ENCODE measurements around the gene OR10H5.
"Not testable (repeated sequence)": the region's sequence is repeated elsewhere in the genome, so short reads cannot be mapped to it uniquely, and the experiment has no call there.

OR10H5 gene

GRCh38 chr19:15787611-15788155 lies at the start of gene OR10H5:
Gene OR10H5 (plus strand): TSS chr19:15787661. CDS start chr19:15794049, 6,388 bp downstream.
- peaks cover under 1% of the 10 kb centered on the region for H3K4me1 Mint-ChIP-seq
- H3K4me3 Mint-ChIP-seq = no peak within 1 kb of the TSS
- H3K36me3 Mint-ChIP-seq = no peaks in the 10 kb centered on the region
- ATAC-seq (no peak), DNase-seq (ENCODE audit: low spot score in 2 of 2) (no peak)
- no peak within 1 kb of the TSS for H3K27ac Mint-ChIP-seq
- H3K9me3 Mint-ChIP-seq = no peaks in the 10 kb centered on the region

GRCh38 chr19:15737722-15738121 lies 49.7 kb upstream of the OR10H5 start, which contains the start of gene OR10H3:
Gene OR10H3 (plus strand): TSS chr19:15737985. CDS start chr19:15741393, 3,408 bp downstream.
- ATAC-seq = no peak
- no peak for DNase-seq (ENCODE audit: low spot score in 2 of 2)
- Mint-ChIP-seq H3K27ac (no peak within 1 kb of the TSS), H3K9me3 (peaks cover 8% of the 10 kb centered on the region), H3K36me3 (no peaks in the 10 kb centered on the region), H3K4me1 (no peaks in the 10 kb centered on the region), H3K4me3 (no peak within 1 kb of the TSS)

GRCh38 chr19:15740785-15741184 lies 46.7 kb upstream of the OR10H5 start:
- Mint-ChIP-seq H3K4me1 (no peaks in the 10 kb centered on the region), H3K4me3 (no peak overlapping the region), H3K36me3 (no peaks in the 10 kb centered on the region), H3K27ac (no peak overlapping the region), H3K9me3 (peaks cover 8% of the 10 kb centered on the region)
- no peak for DNase-seq (ENCODE audit: low spot score in 2 of 2)
- no peak for ATAC-seq

GRCh38 chr19:15748239-15748638 lies 39.2 kb upstream of the OR10H5 start:
- no peak for DNase-seq (ENCODE audit: low spot score in 2 of 2)
- H3K9me3 Mint-ChIP-seq = no peaks in the 10 kb centered on the region

GRCh38 chr19:15758379-15758778 lies 29.1 kb upstream of the OR10H5 start:
- Mint-ChIP-seq H3K4me1 (peaks cover 5% of the 10 kb centered on the region), H3K4me3 (no peak overlapping the region), H3K36me3 (no peaks in the 10 kb centered on the region), H3K9me3 (no peaks in the 10 kb centered on the region), H3K27ac (no peak overlapping the region)
- ATAC-seq (no peak), DNase-seq (ENCODE audit: low spot score in 2 of 2) (no peak)

More at GRCh38 chr19:15748239-15748638, 39.2 kb upstream of the OR10H5 start:
- Mint-ChIP-seq H3K36me3 (no peaks in the 10 kb centered on the region), H3K27ac (no peak overlapping the region), H3K4me3 (no peak overlapping the region), H3K4me1 (no peaks in the 10 kb centered on the region)
- ATAC-seq = no peak

- H3K36me3 Mint-ChIP-seq = no peaks in the 10 kb centered on the region
- H3K4me3 Mint-ChIP-seq = peak overlapping the region; percentile 17
- no peak overlapping the region for H3K27ac Mint-ChIP-seq
- no peaks in the 10 kb centered on the region for H3K9me3 Mint-ChIP-seq
- DNase-seq (ENCODE audit: low spot score in 2 of 2) = no peak
- no peak for ATAC-seq
- peaks cover 5% of the 10 kb centered on the region for H3K4me1 Mint-ChIP-seq
These were observed 27.4 kb upstream of the OR10H5 start for GRCh38 chr19:15759962-15760565.

GRCh38 chr19:15769586-15769985 lies 17.9 kb upstream of the OR10H5 start:
- DNase-seq (ENCODE audit: low spot score in 2 of 2) (no peak), ATAC-seq (no peak)
- Mint-ChIP-seq H3K4me1 (no peaks in the 10 kb centered on the region), H3K9me3 (no peaks in the 10 kb centered on the region), H3K4me3 (no peak overlapping the region), H3K27ac (no peak overlapping the region), H3K36me3 (no peaks in the 10 kb centered on the region)

GRCh38 chr19:15774159-15774558 lies 13.3 kb upstream of the OR10H5 start:
- not testable (repeated sequence) for DNase-seq (ENCODE audit: low spot score in 2 of 2); ATAC-seq; H3K36me3 Mint-ChIP-seq; H3K9me3 Mint-ChIP-seq; H3K4me1 Mint-ChIP-seq; H3K4me3 Mint-ChIP-seq; H3K27ac Mint-ChIP-seq

- no peaks in the 10 kb centered on the region for H3K36me3 Mint-ChIP-seq
- no peaks in the 10 kb centered on the region for H3K4me1 Mint-ChIP-seq
- no peak for ATAC-seq
- no peak overlapping the region for H3K4me3 Mint-ChIP-seq
- DNase-seq (ENCODE audit: low spot score in 2 of 2) = no peak
- H3K9me3 Mint-ChIP-seq = no peaks in the 10 kb centered on the region
- H3K27ac Mint-ChIP-seq = no peak overlapping the region
These were observed 12.2 kb upstream of the OR10H5 start for GRCh38 chr19:15775249-15775648.

GRCh38 chr19:15776264-15776663 lies 11.2 kb upstream of the OR10H5 start:
- Mint-ChIP-seq H3K4me1 (no peaks in the 10 kb centered on the region), H3K27ac (no peak overlapping the region), H3K9me3 (no peaks in the 10 kb centered on the region), H3K36me3 (no peaks in the 10 kb centered on the region), H3K4me3 (no peak overlapping the region)
- no peak for ATAC-seq
- DNase-seq (ENCODE audit: low spot score in 2 of 2) = no peak

GRCh38 chr19:15776991-15777970 lies 10.2 kb upstream of the OR10H5 start:
- no peak for DNase-seq (ENCODE audit: low spot score in 2 of 2)

GRCh38 chr19:15779756-15780476 lies 7.5 kb upstream of the OR10H5 start:
- H3K36me3 Mint-ChIP-seq = no peaks in the 10 kb centered on the region

More at GRCh38 chr19:15776991-15777970, 10.2 kb upstream of the OR10H5 start:
- ATAC-seq = no peak
- H3K36me3 Mint-ChIP-seq = no peaks in the 10 kb centered on the region
- H3K27ac Mint-ChIP-seq = no peak overlapping the region
- H3K9me3 Mint-ChIP-seq = no peaks in the 10 kb centered on the region
- H3K4me3 Mint-ChIP-seq = no peak overlapping the region
- H3K4me1 Mint-ChIP-seq = peaks cover under 1% of the 10 kb centered on the region

GRCh38 chr19:15780610-15781418 lies 6.6 kb upstream of the OR10H5 start:
- Mint-ChIP-seq H3K9me3 (no peaks in the 10 kb centered on the region), H3K27ac (no peak overlapping the region), H3K4me3 (no peak overlapping the region), H3K36me3 (no peaks in the 10 kb centered on the region), H3K4me1 (peaks cover 5% of the 10 kb centered on the region)
- no peak for DNase-seq (ENCODE audit: low spot score in 2 of 2)
- ATAC-seq = peak; percentile 53

More at GRCh38 chr19:15779756-15780476, 7.5 kb upstream of the OR10H5 start:
- DNase-seq (ENCODE audit: low spot score in 2 of 2) = peak in 1 of 2 donors; percentile 28
- H3K4me1 Mint-ChIP-seq = peaks cover 5% of the 10 kb centered on the region
- H3K4me3 Mint-ChIP-seq = no peak overlapping the region
- no peaks in the 10 kb centered on the region for H3K9me3 Mint-ChIP-seq
- no peak overlapping the region for H3K27ac Mint-ChIP-seq
- peak; percentile 21 for ATAC-seq

- ATAC-seq (no peak), DNase-seq (ENCODE audit: low spot score in 2 of 2) (no peak)
- no peak overlapping the region for H3K27ac Mint-ChIP-seq
- no peaks in the 10 kb centered on the region for H3K9me3 Mint-ChIP-seq
- no peaks in the 10 kb centered on the region for H3K36me3 Mint-ChIP-seq
- H3K4me3 Mint-ChIP-seq = no peak overlapping the region
- H3K4me1 Mint-ChIP-seq = peaks cover 5% of the 10 kb centered on the region
These were observed 5.8 kb upstream of the OR10H5 start for GRCh38 chr19:15781661-15782060.
